BJ (cell line): ENCODE measurements around the gene DLK1. TPM values are rescaled to one million over a fixed set of nuclear protein-coding genes. Genes with fewer than 3 reads are reported as not detected.

Experiments used
- CTCF ChIA-PET: fragments of 350-600 bp; formaldehyde crosslinking; extraction: SDS; loops from one replicate; lab custom pipeline; 2021; ENCODE audit warnings: antibody characterized with exemption, inconsistent platforms; lab: Yijun Ruan, JAX
- POLR2A ChIA-PET: fragments of 300-600 bp; sonication (Branson Sonifier 250); formaldehyde crosslinking; extraction: SDS; loops from one replicate; lab custom pipeline; 2021; ENCODE audit warnings: antibody characterized with exemption; lab: Charles Lee
- DNase-seq: peaks from one replicate; pipeline ENCODE4 v3.0.0-alpha.2; 2011; ENCODE audit warnings: low read depth
- H3K27me3 ChIP-seq: 2 replicates; pipeline ENCODE4 v1.6.0; 2011; ENCODE audit warnings: low read length; ENCODE audit not compliant: control insufficient read depth, insufficient read depth
- H3K36me3 ChIP-seq: 2 replicates; pipeline ENCODE4 v1.5.1; 2011; ENCODE audit warnings: low read length; ENCODE audit not compliant: control insufficient read depth, insufficient read depth
- H3K4me3 ChIP-seq: 2 replicates; pipeline ENCODE4 v1.5.1; 2011; ENCODE audit warnings: low read depth, mild to moderate bottlenecking, control low read depth, low read length
- CTCF ChIP-seq: IDR thresholded peaks from 2 replicates; pipeline ENCODE4 v1.5.1; 2011; ENCODE audit warnings: low read depth, mild to moderate bottlenecking, control low read depth, inconsistent platforms, low read length, moderate library complexity; ENCODE audit not compliant: insufficient read depth
- polyA plus RNA-seq: library from polyadenylated mRNA; depleted of rRNA; stranded (reverse); fragments of >200 nt; gene quantifications from 2 replicates; pipeline ENCODE4 v1.2.3, GENCODE V29; 2011

DLK1 gene
- polyA plus RNA-seq, 1 experiment: not detected

DNA sequence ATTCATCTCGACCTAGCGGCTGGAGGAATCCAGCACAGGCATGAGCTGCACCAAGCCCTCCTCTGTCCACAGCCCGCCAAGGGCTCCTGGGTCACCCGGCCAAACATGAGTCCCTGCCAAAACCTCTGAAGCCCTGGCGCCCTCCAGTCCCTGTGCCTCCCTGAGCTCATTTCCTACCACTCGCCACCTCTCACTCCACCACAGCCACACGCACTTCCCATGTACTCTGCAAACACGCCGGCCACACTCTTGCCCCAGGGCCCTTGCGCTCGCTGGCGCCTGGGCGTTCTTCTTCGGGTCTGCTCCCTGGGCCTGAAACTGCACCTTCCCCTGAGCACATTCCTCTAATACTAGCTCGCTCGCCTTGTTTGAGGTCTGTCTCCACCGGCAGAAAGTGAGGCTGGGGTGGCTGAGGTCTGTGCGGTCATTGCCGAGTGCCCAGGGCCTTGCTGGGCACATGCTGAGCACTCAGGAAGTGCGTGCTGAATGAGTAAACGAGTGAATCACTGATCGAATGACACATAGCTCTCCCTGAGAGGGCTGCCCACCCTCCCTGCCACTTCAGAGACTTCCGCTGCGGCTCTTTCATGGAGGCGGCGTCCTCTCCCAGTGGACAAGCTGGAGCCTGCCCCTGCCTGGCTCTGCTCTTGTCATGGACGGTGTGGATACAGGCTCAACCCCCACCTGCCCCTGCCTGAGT lies 33.7 kb upstream of the DLK1 start:
- Histone ChIP-seq H3K4me3 (no peak overlapping the region), H3K27me3 (no peaks in the 10 kb centered on the region; the same call in none of the 2 replicates), H3K36me3 (no peaks in the 10 kb centered on the region)
- no peak for TF ChIP-seq CTCF
- no peak for DNase-seq
- CTCF ChIA-PET: interaction anchor here (0.8 to 1.8 kb wide), 2 partner anchors 12 to 47 kb away, joined by 3 to 5 read pairs; no protein-coding TSS in a partner anchor
- POLR2A ChIA-PET: no interaction called here

DNA sequence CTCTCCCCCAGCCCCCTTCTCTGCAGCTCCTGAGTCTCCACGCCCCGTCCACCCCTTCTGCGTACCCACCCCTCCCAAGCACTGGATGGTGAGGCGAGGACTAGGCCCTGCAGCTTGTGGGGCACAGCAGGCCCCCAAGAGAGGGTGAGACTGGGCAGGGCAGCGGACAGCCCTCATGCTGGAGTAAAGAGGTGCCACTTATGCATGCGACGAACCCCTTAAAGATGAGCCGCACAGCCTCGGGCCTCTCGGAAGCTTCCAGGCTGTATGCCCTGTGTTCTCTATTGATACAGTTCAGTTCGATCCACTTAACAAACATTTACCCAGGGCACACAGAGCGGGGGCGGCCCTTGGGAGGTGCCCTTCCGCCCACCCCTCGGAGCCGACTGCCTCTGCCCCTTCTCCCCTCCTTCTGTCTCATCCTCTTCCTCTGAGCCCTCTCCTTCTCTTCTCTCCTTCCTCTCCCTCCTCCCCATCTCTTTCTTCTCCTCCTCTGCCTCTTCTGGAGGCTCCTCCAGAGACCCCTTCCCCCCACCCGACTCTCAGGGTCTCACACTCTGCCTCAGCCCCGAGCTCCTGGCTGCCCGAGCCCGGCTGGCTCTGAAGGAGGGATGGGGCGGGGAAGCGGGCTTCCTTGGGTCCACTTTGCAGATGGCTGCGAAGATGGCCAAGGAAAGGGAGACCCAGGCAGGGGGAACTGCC lies 32.7 kb upstream of the DLK1 start:
- Histone ChIP-seq H3K4me3 (no peak overlapping the region), H3K36me3 (no peaks in the 10 kb centered on the region), H3K27me3 (no peaks in the 10 kb centered on the region; the same call in none of the 2 replicates)
- POLR2A ChIA-PET: no interaction called here
- CTCF ChIA-PET: interaction anchor here (1.8 kb wide), 1 partner anchor 48 kb away, joined by 5 read pairs; no protein-coding TSS in a partner anchor
- DNase-seq: no peak
- TF ChIP-seq CTCF: no peak

DNA sequence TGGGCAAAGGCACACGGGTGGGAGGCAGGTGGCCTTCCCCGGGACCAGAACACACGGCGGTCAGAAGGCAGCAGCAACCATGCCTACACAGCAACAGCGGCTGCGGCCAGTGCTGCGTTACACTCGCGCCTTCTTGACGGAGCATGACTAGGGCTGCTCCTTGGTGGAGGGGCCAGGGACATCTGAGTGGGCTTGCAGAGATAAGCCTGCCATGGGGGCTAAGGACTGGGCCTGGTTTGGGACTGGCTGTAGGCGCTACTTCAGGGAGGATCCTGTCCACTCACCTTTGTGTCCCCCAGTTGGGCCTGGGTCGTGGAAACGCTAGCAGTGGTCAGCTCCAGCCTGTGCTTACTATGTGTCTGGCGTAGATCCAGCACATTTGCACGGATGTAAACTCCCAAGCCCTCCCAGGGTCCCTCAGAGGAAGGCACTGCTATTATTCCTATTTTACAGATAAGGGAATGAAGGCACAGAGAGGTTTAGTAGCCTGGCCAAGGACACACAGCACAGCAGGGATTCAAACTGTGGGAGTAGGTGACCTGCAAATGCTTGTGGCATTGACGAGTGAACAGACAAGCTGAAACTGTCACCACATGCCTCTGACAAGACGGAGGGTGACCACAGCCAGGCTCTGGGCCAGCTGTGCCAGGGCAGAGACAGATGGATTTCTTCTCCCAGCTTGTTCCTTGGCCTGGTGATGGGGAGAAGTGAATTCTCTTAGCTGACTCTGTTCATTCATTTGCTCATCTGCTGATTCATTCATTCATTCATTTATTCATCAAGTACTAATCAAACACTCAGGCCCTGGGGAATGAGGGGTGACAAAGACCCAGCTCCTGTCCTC lies 31.9 kb upstream of the DLK1 start:
- DNase-seq: no peak
- CTCF ChIA-PET: no interaction called here
- no peak for TF ChIP-seq CTCF
- Histone ChIP-seq H3K4me3 (no peak overlapping the region), H3K27me3 (no peaks in the 10 kb centered on the region; the same call in none of the 2 replicates), H3K36me3 (no peaks in the 10 kb centered on the region)
- POLR2A ChIA-PET: no interaction called here

GRCh38 chr14:100695423-100695738 lies 31.3 kb upstream of the DLK1 start:
- no peak for DNase-seq
- Histone ChIP-seq H3K4me3 (no peak overlapping the region), H3K36me3 (no peaks in the 10 kb centered on the region), H3K27me3 (peaks cover 1% of the 10 kb centered on the region)
- POLR2A ChIA-PET: no interaction called here
- CTCF ChIA-PET: no interaction called here
- no peak for TF ChIP-seq CTCF

DNA sequence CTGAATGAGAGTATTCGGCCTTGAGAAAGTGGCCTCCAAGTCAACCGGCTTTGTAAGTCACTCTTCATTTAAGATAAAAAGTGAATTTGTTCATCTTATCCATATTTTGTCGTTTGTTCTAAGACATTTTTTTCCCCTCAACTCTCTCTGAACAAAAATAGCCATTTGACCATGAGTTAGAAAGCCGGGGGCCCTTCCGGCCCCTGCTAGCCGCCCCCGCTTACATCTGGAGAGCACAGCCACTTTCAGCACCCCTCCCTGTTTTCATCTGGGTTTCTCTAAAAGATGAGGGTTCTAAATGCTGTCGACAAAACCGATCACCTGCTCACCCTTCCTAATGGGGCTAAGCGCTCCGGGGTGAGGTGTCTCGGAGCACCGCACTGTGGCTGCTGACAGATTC lies 30.7 kb upstream of the DLK1 start:
- Histone ChIP-seq H3K36me3 (no peaks in the 10 kb centered on the region), H3K4me3 (no peak overlapping the region), H3K27me3 (peaks cover 4% of the 10 kb centered on the region)
- ChIA-PET POLR2A (no interaction called here), CTCF (no interaction called here)
- no peak for TF ChIP-seq CTCF
- no peak for DNase-seq
